ENCODE data around the gene THSD4.

The THSD4 gene

DNA sequence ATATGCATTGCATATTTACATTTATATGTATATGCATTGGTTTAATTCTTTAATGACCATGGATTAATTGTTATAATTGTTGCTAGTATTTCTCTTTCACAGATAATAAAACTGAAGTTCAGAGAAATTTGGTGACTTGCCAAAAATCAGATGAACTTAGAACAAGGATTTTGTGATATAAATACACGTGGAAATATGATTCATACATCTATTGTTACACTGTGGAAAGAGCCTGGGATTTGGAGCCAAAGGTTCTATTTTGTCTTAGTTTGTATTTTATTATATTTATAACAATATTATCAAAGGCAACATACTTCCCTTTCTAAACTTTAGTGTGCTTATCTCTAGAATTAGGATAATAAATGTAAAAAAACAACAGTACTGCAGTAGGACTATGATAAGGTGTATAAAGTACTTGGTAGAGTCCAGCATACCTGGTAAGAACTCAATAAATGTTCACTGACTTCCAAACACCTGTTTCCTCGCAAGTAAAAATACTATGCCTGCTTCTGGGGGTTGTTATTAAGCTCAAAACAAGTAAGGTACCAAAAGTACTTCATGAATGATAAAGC, 342.9 kb downstream of the THSD4 start:
- no peak for DNase-seq

DNA sequence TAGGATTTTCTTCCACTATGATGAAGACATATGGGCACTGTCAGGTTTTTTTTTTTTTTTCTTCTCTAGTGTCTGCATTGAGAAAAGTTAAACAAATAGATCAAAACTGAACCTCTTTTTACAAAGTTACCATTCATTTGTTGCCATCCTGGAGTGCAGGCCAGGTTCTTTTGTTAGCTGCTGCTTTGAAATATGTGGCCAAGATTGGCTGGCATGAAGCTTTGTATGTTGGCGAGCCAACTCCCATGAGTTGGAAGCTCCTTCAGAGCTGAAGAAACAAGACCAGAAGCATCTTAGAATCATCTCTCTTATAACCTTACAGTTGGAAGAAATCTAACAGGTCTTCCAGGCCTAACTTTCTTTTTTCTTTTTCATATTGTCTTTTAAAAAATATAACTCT, 346.5 kb downstream of the THSD4 start:
- peak in 1 of 14 donors; percentile 4 for DNase-seq

DNA sequence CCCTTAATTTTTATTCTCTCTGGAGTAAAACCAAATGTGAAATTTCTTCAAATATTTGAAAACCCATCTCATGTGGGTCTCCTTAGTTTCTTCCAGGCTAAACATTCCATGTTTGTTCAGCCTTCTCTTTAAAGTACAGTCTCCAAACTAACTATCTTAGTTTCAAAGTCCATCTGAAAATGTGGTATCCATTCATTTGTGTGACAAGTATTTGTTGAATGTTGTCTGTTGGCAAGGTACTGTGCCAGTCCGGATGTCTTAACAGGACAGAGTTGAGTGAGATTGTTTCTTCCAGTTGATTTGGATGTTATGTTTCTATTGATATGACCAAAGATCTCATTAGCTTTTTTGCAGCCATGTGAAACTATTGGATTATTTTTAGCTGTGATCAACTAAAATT, 347.4 kb downstream of the THSD4 start:
- DNase-seq: no peak

DNA sequence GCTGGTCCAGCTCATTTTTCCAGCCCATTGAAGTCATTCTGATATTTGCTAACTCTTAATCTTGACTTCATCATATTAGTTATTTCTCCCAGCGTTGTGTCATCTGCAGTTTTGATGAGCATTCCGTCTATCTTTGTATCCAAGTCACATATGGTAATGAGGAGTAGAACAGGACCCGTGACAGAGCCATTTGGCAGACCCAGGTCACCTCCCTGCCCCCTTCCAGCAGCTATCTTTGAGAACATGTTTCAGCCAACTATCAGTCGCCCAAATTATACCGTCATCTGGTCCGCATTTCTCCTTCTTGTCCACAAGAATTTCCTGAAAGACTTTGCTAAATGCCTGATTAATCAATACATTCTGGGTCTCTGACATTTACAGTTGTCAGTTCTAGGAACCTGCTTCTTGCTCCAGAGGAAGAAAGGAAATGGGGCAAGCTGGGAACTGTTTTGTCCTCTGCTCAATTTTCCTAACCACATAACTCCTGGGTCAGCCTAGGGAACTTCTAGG, 347.9 kb downstream of the THSD4 start:
- DNase-seq: no peak

DNA sequence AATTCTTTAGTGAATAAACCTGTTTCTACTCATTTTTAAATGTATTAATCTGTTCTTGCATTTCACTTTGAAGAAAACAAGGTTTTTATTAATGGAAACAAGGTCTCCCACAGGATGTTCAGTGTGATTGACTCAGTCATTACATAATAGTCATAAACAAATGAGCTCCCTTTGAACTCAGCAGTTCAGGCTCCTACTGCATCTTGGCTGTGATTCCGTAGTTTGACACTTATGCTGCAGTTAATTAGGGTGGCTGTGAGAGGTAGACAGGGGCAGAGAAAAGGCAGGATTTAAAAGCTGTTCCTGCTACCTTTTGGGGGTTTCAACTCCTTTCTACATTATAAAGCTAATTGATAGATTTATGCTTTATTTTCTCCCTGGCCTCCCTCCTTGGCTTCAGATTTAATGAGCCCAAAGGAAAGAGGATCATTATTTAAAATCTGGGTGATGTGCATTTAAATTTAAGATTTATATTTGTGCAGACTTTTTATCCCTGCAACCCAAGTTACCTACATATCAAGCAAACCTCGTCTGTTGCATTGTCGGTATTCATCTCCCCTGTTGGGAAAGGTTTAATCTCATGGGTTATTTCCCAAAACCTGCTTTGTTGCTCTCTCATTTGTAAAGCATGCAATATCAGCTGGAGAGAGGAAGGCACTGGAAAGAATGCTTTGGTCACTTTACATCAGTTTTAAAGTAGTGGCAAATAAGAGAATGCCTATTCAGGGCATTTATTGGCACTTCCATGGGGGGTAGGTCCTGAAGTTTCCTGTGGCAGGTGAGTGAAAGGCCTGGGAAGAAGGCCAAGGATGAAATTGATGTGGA, 350.1 kb downstream of the THSD4 start:
- no peak for DNase-seq

DNA sequence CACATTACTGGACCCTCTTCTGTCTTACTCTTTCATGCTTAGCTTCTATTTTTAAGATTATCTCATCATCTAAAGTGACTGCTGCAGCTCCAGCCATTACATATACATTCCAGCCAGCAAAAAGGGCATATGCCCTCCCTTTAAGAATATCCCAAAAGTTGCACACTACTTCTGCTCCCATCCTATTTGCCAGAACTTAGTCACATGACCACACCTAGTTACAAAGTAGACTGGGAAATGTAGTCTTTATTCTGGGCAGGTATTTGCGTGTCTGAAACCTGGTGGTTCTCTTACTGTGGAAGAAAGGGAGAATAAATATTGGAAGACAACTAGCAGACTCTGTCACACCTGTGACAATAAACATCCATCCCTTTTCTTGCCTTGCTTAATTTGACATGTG, 353.4 kb downstream of the THSD4 start:
- no peak for DNase-seq

DNA sequence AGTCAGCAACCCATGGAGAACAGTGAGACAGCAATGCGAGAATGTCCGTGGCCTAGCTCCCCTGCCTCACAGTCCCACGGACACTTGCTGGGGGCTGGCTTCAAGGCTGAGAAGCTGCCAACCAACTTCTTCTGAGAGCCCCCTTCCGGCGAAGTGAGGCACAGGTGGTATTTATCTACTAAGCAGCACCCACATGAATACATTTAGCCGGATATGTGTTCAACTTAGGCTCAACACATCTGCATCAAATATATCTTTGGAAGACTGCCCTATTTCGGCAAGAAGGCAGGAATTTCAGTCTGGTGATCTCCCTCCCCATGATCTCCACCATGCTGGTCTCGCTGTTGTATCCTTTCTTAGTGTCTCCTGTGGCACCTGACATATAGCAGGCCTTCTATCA, 354.1 kb downstream of the THSD4 start:
- DNase-seq: no peak

DNA sequence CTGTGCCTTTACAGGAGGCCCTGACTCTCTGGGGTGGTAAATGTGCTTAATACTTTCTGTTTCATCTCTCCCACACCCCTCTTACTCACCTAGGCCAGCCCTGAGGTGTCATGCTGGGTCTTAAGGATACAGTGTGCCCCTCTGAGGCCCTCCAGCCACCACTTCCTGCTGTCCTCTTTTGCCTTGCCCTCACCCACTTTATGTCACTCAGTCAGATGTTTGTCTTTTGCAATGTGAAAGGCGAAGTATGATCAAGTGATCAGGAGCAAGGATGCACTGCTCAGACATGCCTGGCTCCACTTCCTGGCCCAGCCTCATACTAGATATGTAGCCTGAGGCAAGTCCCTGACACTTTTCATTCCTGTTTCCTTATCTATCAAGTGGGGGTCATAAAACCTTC, 356.1 kb downstream of the THSD4 start:
- DNase-seq: no peak

DNA sequence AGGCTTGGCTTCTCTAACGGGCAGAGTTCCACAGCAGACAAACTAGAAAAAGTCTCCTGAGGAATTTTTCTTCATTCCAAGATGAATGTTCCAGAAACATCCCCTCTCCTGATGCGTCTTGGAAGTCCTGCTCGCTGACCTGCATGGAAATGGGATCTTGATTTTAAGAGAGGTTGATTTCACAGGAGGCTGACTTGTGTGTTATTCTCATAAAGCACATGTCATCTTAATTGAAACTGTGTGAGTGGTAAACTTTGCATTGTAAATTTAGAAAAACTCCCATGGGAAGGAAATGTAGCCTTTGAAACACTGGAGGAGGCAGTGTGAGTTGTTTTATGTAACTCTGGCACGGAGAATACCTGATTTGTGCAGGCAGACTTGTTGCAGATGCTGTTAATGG, 357.3 kb downstream of the THSD4 start:
- no peak for DNase-seq

DNA sequence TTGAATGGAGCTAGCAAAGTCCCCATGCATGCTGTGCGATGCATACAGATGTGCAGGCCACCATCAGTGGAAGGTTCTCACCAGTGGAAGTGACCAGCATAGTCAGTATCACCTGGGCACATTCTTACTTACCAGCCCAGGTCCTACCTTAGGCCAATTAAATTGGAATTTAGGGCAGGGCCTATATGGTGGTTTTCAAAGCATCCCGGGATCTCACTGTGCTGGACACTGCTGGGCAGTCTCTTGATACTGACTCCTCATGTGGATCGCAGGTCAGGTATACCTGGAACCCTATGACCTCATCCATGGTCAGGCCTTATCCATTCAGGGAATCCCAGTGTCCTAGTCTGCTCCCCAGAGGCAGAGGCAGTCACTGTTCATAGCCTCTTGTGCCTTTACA, 358.5 kb downstream of the THSD4 start:
- DNase-seq: no peak

DNA sequence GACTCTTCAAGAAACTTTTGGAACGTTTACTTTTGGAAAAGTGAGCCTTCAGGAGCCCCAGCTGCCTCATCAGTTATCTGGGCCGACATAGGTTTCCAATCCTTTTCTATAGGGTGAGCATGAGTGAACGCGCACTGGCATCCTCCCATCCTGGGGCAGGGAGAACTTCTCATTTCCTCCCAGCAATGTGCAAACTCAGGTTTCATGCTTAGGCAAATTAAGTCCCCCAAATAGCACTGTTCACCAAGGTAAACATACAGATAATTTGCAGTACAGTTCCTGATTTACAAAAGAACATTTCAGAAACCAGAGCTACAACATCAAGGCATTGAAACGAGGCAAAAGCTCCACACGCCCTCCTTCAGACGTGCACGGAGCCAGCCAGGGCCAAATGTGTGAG, 361.6 kb downstream of the THSD4 start:
- DNase-seq: no peak

DNA sequence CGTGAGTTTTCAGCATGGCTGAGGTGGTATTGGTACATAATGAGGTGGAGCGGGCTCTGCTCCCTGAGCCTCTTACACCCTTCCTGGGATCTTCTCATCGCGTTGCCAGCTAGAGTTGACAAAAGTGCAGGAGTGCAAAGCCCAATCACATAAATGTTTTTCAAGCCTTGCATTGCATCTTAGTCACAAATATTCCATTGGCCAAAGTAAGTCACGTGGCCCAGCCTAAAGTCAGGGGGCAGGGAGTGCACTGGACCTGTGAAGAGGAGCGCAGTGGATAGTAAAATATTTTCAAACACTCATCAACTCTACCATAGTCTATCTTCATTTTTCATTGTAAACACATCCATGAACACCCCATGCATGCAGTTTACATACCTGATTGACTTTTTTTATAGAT, 365.3 kb downstream of the THSD4 start:
- DNase-seq: no peak

DNA sequence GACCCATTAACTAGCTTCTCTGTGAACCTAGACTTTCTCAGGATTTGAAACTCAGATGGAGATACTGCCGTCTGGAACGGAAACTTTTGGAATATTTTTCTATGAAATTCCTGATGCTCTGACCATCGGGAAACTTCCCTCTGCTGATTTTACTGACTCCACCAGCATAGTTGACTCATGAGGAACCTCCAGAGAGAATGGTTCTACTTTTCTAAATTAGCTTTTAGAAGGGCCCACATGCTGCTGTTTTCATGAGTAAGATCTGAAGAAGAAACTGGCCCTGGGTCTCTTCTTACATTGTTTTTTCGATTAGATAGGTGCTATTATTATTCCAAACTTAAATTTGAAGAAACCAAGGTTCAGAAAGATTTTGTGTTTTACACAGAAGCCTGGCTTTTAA, 368.8 kb downstream of the THSD4 start:
- no peak for DNase-seq

DNA sequence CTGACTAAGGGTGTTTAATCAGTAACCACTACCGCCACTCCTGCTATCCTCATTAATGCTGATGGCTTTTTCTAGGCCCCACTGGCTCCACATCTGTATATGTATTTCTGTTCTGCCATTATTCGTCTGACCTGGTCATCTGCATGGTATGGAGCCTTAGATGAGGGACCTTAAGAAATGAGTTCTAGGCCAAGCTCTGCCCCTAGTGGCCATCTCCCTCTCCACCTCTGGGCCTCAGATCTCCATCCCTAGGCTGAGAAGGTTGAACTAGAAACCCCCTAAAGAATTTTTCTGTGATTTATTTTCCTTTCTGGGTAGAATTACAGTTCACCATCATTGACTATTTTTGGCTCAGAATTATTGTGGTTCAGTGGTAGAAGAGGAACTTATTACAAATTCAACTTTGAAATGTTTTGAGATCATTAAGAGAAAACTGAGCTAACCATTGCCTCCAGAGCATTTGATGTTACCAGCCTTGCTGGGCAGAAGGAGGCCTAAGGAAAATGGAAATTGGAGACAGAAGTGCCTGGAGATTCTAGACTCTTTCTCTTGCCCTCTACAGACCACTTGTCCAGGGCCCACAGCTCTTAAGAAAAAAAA, 369.9 kb downstream of the THSD4 start:
- no peak for DNase-seq

DNA sequence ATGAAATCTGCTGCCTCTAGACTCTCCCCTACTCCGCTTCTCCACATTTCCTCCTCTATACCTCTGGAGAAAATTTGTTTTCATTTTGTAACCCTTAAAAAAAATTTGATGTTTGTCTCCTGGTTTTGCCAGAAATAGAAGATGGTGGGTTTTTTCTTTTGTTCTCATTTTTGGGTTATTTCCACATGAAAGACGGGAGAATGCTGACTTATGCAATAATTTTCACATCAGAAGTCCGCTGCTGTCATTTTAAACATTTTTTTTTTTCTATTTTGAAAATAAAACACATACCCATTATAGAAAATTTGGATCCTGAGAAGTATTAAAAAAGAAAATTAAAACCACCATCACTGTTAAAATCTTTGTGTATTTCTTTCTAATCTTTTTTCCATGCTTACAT, 374.3 kb downstream of the THSD4 start:
- no peak for DNase-seq

DNA sequence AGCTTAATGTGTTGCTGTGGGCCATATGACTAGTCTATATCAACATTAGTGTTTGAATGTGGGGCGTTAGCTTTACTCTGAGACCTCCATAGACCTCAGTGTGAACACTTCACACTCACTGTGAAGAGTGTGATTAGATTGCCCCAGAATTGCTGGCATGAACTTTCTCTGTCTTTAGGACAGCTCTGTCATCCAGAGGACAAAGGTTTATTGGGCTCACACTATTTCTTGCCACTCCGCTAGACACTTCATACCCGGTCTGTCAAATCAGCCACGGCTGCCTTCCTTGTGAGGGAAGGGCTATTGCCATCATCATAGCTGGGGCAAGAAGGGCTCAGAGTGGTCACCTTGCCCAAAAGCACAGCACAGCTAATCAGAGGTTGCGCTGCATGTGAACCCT, 378.3 kb downstream of the THSD4 start:
- no peak for DNase-seq

DNA sequence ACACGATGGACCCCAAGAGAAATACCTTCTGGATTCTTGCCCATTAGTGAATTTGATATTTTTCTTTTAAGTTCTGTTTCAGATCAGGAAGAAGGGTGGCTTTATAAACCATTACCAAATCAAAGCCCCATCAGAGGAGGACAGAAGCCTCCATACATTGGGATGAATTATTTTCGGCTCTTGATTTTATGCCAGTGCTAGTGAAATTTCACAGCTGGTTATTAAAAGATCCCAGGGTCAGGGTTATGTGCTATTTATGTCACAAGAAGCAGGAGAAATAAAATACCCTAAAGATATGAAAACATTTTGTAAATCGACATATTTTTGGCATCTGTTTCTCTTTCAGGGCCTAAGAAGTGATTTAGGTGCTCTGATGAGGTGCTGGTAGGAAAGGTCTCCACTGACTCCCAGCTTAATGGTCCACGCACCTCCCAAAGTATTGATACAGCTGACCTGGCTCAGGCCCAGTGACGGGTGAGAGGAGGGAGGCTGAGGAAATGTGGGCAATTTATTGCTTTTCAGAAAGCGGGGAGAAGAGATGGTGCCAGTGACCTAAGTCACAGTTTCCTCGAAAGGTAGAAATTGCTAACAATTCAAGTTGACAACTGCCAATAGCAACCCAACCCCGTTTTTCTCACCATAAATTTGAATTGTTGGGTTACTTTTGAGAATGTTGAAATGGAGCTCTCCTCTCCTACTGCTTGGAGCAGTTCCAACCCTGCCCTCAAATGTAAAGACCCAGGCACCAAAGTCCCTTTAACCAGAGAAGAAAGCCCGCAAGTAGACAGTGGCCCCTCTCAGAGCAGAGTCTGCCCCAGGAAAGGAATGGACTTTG, 379.5 kb downstream of the THSD4 start:
- no peak for DNase-seq

DNA sequence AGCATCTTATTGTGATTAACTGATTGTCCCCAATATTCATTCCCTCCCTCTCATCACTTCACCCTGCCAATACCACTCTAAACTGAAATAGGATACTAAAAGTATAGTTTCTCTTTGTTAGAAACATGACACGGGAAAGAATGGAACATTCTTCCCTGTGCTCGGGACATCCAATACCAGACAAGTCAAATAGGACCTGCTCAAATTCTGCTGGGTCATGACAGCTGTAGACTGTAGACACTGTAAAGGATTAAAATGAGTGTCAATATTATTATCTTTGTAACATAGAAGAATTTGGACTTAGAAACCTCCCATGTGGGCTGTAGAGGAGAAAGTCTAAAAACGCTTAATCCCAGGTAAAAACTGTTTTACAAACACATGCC, 380.1 kb downstream of the THSD4 start:
- DNase-seq: no peak

DNA sequence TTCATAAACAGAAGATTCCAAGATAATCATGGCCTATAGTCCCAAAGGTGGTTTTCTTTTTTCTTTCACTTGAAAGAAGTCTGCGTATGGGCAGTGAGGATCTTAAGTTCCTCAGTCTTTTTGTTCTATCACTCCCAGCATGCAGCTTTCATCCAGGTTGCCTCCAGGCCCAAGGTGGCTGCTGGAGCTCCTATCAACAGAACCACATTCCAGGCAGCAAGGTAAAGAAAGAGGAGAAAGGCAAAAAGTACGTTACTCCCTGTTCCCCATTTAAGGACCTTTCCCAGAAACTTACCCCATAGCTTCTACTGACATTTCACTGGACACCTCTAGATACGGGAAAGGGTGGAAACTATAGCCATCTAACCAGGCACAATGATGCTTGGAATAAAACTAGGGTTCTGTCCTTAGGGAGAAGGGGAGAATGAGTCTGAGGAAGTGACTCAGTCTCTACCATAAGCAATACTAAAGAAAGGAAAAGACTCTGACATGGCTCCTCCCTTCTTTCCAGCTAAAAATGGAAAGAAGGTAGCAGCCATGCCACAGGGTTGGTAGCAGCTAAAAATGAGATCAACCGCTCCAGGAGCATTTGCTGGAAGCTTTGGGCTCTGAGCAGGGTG, 381.2 kb downstream of the THSD4 start:
- no peak for DNase-seq

DNA sequence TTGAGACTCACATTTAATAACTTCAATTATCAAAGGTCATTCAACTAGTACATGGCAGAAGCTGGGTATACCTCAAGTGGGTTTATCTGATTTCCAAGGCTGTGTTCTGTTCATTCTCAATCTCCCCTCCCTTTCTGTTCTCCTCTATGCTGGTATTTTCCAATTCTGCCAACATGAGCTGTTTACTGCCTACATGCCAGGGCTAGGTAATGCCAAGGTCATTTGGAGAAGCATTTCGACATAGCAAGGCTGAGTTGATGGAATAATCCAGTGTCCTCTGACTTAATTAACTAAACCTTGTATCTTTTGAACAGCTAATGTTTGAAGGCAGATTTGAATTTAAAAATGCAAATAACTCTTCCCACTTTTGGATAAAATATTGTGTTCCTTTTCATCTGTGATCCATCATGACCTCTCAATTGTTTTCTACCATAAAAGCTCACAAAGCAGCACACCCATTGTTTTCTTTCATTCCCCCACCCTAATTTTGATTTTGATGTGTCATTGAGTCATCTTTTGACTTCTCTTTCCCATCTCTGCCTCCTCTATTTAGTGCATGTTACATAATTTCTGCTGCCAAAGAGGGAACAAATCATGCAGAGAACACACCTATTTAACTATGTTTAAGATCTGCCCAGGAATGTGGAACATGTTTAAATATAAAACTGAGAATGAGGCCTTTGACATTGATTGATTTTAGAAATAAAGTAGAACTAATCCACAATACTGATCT, 386.2 kb downstream of the THSD4 start:
- DNase-seq: no peak

DNA sequence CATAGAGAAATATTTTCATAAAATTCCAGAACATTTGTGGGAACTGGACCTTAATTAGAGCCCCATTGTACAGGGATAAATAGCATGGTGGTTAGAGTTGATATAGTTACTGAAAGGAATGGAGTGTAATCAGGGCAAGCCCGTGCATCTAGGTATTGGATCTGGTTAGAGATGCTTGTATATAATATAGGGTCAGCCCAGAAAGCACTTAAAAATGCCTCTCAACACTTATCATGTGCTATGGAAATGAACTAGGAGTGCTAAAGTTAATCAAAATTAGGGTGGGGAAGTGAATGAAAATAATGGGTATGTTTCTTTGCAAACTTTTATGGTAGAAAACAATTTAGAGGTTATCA, 386.8 kb downstream of the THSD4 start:
- no peak for DNase-seq

DNA sequence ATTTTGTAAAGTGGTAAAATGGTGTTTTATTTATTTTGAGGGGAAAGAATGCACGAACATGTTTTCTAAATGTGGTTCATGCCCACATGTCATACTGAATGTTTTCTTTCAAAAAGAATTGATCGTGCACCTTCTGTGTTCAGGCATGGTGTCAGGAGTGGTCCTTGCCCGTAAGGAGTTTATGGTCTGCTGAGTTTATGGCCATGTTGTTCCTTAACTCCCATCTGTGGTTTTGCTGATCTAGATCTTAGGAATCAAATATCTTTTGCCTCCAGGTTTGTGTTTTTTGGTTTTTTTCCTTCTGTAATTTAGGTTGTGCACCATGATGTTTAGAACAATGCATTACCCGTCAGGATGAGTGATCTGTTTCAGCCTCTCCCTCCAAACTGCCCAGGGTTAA, 390.7 kb downstream of the THSD4 start:
- no peak for DNase-seq

Data from C1 segment of cervical spinal cord (tissue), 14 donors.